HUDEP-2 (cell line): ENCODE data around the gene UBE2J2.
A peak's percentile ranks its signal among the peaks of the same experiment; 100 is the strongest.

Experiments
- DNase-seq, 76 experiments: peaks; one replicate each; lab custom pipeline; 2025; ENCODE audit not compliant: unreplicated experiment in 76 of 76; lab: John Stamatoyannopoulos, UW

The UBE2J2 gene

GRCh38 chr1:1231400-1232207, 42.0 kb downstream of the UBE2J2 start, which contains the start of gene SDF4:
Gene SDF4, minus strand, starts transcription at chr1:1232001. Its CDS starts 3,229 bp downstream, at chr1:1228772.
- DNase-seq: peak in 74 of 76 experiments; percentile 56 to 96 (median 91)

- peak in 34 of 76 experiments; percentile 5 to 57 (median 24) for DNase-seq
These were observed 42.8 kb downstream of the UBE2J2 start for GRCh38 chr1:1230656-1231399.

GRCh38 chr1:1229770-1230169, 43.9 kb downstream of the UBE2J2 start:
- no peak for DNase-seq

GRCh38 chr1:1228596-1229321, 44.9 kb downstream of the UBE2J2 start:
- DNase-seq: no peak

- no peak for DNase-seq
These were observed 45.5 kb downstream of the UBE2J2 start for GRCh38 chr1:1228187-1228586.

GRCh38 chr1:1227386-1227785, 46.3 kb downstream of the UBE2J2 start:
- DNase-seq: no peak

- no peak for DNase-seq
These were observed 46.9 kb downstream of the UBE2J2 start for GRCh38 chr1:1226566-1227362.

GRCh38 chr1:1225913-1226312, 47.7 kb downstream of the UBE2J2 start:
- no peak for DNase-seq

- no peak for DNase-seq
These were observed 48.3 kb downstream of the UBE2J2 start for GRCh38 chr1:1225238-1225845.

GRCh38 chr1:1223891-1224290, 49.8 kb downstream of the UBE2J2 start:
- DNase-seq: no peak

GRCh38 chr1:1223321-1223720, 50.3 kb downstream of the UBE2J2 start:
- DNase-seq: no peak

- DNase-seq: no peak
These were observed 51.0 kb downstream of the UBE2J2 start for GRCh38 chr1:1222575-1223225.

GRCh38 chr1:1221887-1222574, 51.6 kb downstream of the UBE2J2 start:
- DNase-seq: peak in 1 of 76 experiments; percentile 10

- DNase-seq: no peak
These were observed 53.5 kb downstream of the UBE2J2 start for GRCh38 chr1:1220197-1220596.

- no peak for DNase-seq
These were observed 54.3 kb downstream of the UBE2J2 start for GRCh38 chr1:1219341-1219740.

GRCh38 chr1:1218524-1219200, 55.0 kb downstream of the UBE2J2 start:
- peak in 1 of 76 experiments; percentile 4 for DNase-seq

GRCh38 chr1:1217621-1218523, 55.8 kb downstream of the UBE2J2 start:
- DNase-seq: no peak
